HG03442 (cell line): ENCODE data around the gene CKMT2.
A peak's percentile ranks its signal among the peaks of the same experiment; 100 is the strongest.
"Not testable (repeated sequence)": the region's sequence is repeated elsewhere in the genome, so short reads cannot be mapped to it uniquely, and the experiment has no call there.

Experiments
- ATAC-seq: cut with Tn5 transposase; IDR thresholded peaks from one replicate; pipeline ENCODE4 v1.9.1; 2021; ENCODE audit warnings: mild to moderate bottlenecking, moderate library complexity; ENCODE audit not compliant: unreplicated experiment

Gene CKMT2

GRCh38 chr5:81249240-81249639 is 16.1 kb downstream of the CKMT2 start:
- ATAC-seq = no peak

DNA sequence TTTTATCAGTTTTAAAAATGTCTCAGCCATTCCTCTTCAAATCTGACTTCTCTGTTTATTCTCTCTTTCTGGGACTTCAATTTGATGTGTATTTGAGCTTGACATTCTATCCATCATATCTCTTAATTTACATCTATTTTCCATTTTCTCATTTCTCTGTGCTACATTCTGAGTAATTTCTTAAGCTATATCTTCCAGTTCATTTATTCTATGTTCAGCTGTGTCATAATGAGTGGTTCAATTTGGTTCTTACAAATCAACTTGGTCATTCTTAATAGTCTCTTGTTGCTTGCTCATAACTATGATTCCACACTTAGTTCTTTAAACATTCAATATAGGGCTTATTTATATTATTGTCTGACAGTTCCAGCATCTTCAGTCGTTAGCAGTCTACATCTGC is 16.9 kb downstream of the CKMT2 start:
- ATAC-seq = no peak

GRCh38 chr5:81251922-81252321 is 18.8 kb downstream of the CKMT2 start:
- no peak for ATAC-seq

- ATAC-seq = no peak
These were observed 19.8 kb downstream of the CKMT2 start for GRCh38 chr5:81252904-81253303.

DNA sequence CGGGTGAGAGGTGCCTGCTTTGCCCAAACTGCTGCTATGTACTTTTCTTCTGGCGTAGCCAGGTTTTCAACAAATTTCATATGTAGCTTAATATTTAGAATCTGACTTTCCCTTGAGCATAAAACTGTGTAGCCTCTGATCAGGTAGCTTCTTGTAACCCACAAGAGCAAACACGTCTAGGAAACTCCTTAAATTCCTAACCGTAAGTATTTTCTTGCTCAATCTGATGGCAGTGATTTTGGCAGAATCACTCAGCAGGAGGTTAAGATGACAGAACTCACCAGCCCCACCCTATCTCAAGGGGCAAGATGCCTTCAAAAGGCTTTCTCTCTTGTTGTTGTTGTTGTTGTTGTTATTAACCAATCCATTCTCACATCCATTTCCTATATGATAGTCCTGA is 20.8 kb downstream of the CKMT2 start:
- ATAC-seq = no peak

GRCh38 chr5:81254886-81255559 is 21.9 kb downstream of the CKMT2 start:
- no peak for ATAC-seq

- no peak for ATAC-seq
These were observed 23.6 kb downstream of the CKMT2 start for GRCh38 chr5:81256766-81257165.

- not testable (repeated sequence) for ATAC-seq
These were observed 29.7 kb downstream of the CKMT2 start for GRCh38 chr5:81262796-81263195.

DNA sequence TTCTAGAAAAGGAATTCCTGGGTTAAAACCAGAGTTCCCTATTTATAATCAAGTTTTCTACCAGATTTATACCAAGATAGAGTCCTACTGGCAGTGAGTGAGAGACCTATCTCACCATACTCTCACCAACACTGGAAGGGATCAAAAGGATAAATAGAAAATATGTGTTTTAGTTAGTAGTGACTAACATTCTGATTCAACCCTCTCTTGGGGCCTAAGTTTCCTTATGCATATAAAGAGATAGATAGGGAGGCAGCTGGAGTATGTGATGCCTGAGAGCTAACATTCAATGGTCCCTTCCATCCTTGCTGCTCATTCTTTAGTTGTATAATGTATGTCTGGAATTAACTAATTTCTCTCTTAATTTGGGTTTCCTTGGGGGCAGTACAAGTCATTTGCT is 32.0 kb downstream of the CKMT2 start:
- no peak for ATAC-seq

GRCh38 chr5:81268521-81269196 is 35.5 kb downstream of the CKMT2 start:
- ATAC-seq = no peak

DNA sequence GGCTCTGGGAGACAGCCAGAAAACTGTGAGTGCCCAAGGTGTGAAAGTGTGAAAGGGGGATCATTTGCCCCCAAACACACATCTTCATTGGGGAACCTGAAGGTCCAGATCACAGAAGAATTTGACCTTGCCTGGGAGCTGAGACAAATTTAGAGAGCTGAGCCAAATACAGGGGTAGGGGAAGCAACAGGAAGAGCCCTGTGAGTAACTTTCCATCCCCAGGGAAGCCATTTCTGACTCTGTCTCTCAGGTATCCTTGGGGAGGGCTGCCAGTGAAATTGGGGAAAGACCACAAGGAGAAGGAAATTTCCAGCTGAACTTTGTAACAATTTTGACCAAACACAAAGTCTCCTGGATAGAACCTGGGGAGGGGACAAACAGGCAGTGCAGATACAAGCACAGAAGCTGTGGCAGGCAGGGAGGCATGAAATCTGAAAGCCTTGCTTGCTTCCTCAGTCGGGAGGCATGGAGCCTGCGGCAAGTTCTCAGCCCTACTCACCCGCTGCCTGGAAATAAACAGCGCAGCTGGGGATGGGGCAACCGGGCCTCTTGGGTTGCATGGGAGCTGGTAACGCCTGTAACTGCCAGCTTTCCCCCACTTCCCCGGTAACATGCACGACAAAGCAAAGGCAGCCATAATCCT is 36.8 kb downstream of the CKMT2 start:
- no peak for ATAC-seq

- not testable (repeated sequence) for ATAC-seq
These were observed 37.4 kb downstream of the CKMT2 start for GRCh38 chr5:81270394-81271027.

- no peak for ATAC-seq
These were observed 50.9 kb downstream of the CKMT2 start for GRCh38 chr5:81283976-81284375.

DNA sequence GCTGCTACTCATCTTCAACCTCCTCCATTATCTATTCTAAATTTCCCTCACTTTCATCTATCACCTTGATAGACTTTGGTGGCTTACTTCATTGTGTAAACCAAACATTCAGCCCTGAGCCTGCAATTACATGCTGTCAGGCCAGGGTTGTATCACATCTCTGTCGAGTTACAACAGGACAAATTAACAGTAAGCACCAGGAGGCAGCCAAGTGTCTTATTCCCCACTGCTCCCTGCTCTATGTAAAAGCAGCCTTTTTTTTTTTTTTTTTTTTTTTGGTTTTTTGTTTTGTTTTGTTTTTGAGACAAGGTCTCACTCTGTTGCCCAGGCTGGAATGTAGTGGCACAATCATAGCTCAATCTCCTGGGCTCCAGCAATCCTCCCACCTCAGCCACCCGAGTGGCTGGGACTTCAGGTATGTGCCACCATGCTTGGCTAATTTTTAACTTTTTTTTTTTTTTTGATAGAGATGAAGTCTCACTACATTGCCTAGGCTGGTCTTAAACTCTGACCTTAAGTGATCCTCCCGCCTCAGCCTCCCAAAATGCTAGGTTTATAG is 53.0 kb downstream of the CKMT2 start:
- no peak for ATAC-seq

- no peak for ATAC-seq
These were observed 54.9 kb downstream of the CKMT2 start for GRCh38 chr5:81288021-81288433.

GRCh38 chr5:81290146-81290545 is 57.0 kb downstream of the CKMT2 start:
- ATAC-seq = no peak

- ATAC-seq = no peak
These were observed 59.0 kb downstream of the CKMT2 start for GRCh38 chr5:81292130-81292529.

DNA sequence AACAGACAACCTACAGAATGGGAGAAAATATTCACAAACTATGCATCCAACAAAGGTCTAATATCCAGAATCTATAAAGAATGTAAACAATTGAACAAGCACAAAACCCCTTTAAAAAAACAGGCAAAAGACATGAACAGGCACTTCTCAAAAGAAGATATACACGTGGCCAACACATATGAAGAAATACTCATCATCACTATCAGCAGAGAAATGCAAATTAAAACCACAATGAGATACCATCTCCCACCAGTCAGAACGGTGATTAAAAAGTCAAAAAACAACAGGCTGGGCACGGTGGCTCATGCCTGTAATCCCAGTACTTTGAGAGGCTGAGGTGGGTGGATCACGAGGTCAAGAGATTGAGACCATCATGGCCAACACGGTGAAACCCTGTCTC is 60.9 kb downstream of the CKMT2 start:
- ATAC-seq = not testable (repeated sequence)

GRCh38 chr5:81297531-81297930 is 64.4 kb downstream of the CKMT2 start:
- no peak for ATAC-seq

DNA sequence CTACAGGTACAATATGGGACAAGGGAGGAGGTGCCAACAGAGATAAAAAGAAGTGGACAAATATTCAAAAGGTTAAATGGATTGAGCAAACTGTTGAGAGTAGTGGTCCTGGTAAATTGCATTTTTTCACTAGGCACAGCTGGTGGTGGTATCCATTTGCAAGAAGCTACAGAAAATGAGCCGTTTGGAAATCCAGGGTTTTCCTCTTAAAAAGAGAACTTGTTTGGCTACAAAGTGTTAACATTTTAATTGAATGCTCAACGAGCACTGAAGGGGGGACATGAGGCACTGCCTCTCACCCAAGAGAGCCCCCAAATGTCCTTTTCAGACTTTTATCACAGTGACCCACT is 67.8 kb downstream of the CKMT2 start:
- no peak for ATAC-seq

GRCh38 chr5:81301271-81302015 is 68.3 kb downstream of the CKMT2 start, which contains the start of gene ZCCHC9:
ZCCHC9 (plus strand) TSS chr5:81301587; CDS start chr5:81304758, 3,171 bp downstream.
- peak; percentile 95 for ATAC-seq
